ENCODE data around the gene KLHL22.
"Not testable (repeated sequence)": the region's sequence is repeated elsewhere in the genome, so short reads cannot be mapped to it uniquely, and the experiment has no call there.

KLHL22 gene

DNA sequence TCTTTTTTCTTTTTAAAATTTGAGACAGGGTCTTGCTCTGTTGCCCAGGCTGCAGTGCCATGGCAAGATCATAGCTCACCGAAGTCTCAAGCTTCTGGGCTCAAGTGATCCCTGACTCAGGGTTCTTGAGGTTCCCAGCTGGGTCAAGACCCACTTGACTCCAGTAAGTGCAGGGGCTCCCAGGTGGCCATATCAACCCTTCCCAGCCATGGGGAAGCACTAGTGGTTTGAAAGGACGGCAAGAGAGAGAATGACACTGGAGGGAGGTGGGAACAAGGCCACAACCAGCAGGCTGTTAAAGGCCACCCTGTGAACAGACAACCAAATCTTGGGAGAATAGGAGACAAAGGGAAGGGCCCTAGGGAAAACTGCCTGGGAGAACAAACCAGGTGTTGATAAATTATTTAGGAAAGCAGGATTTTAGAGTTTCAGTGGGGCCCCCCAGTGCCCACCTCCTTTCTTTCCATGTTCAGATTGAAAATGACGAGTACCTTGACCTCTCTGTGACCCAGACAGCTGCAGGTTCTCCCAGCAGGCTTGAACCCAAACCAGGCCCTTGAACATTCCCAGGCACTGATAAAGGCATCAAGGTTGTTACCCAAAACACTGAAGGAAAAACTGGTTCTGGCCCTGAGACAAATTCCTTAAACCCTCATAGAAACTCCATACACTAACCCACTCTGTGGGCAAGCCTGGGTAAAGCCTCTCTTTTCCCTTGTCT, 28.8 kb downstream of the KLHL22 start:
- DNase-seq: no peak

DNA sequence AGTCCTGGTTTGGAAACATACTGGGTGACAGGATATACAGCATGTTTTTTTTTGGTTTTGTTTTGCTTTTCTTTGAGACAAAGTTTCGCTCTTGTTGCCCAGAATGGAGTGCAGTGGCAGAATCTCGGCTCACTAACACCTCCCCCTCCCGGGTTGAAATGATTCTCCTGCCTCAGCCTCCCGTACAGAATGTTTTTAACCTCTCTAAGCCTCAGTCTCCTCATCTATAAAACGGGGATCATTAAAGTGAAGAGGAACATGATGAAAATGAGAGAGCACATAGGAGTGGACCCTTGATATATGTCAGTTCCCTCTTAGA, 29.9 kb downstream of the KLHL22 start:
- no peak for DNase-seq

GRCh38 chr22:20464912-20465758, 30.5 kb downstream of the KLHL22 start:
- no peak for DNase-seq

DNA sequence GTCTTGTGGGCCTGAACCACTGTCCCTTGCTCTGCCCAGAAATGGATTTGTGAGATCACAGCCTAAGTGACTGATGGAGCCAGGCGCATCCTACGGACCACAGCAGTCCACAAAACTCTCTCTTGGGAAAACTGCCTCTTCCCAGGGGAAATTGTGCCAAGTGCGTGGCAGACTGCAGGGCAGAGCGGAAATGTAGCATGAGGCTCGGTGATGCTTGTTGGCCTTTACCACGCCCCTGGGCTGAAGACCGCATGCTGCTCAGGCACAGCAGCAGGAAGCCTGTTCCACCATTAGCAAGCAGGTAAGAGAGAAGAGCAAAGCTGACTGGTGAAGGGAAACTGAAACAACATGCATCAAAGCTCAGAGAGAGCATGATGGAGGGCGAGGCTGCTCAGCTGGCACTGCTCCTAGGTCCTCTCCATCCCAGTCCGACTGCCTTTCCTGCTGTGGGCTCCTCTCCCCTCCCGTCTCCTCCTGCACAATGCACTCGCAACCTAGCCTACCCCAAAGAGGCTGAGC, 31.4 kb downstream of the KLHL22 start:
- peak; percentile 42 for DNase-seq

GRCh38 chr22:20463324-20464095, 32.1 kb downstream of the KLHL22 start:
- DNase-seq: no peak

DNA sequence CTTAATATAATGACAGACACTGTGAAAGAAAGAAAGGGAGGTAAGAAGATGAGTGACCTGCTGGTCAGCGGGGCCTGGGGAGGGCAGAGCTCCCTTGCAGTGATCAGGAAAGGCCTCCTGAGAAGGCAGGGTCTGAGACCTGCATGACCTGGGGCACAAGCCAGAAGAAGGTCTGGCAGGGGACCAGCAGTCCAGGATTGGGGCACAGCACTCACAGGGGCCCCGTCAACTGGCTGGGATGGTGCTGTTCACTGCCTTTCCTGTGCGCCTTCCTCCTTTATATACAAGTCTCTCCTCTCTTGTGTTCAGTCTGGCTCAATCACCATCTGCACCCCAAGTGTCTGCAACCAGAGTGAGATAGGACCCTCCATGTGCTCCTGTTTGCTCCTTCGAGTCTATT, 35.7 kb downstream of the KLHL22 start:
- DNase-seq: no peak

- DNase-seq: no peak
Measured at GRCh38 chr22:20459152-20459542, 36.4 kb downstream of the KLHL22 start.

- DNase-seq: no peak
Measured at GRCh38 chr22:20458530-20459151, 37.0 kb downstream of the KLHL22 start.

DNA sequence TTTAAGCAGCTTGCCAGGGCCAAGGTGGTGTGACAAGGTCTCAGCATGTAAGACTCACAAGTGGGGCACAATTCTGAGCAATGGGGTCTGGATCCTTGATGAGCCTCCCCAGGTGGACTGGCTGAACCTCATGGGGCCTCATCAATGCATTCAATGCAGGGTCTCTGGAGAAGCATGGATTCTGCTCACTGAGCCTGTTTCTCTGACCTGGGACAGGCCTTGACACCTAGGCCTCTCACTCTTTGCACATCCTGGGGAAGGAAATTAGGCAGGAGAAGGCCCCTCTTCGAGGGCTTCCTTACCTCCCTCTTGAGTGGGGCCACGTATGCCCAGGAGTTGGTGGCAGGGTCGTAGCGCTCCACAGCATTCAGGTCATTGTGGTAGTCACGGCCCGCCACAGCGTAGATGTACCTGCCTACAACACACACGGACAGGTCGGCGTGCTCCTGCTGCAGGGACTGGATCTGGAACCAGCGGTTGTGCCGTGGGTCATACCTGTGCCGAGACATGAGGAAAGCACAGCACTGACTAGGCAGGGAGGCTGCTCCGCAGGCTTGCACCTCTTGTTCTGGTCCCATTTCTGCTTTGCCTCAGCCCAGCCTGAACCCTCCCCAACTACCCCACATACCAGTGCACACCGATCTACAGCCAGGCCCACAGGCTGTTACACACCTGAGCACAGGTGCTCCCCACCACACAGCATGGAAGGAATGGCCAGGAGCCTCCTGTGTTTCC, 37.9 kb downstream of the KLHL22 start:
- DNase-seq: no peak

GRCh38 chr22:20456722-20457076, 38.9 kb downstream of the KLHL22 start:
- DNase-seq: no peak

DNA sequence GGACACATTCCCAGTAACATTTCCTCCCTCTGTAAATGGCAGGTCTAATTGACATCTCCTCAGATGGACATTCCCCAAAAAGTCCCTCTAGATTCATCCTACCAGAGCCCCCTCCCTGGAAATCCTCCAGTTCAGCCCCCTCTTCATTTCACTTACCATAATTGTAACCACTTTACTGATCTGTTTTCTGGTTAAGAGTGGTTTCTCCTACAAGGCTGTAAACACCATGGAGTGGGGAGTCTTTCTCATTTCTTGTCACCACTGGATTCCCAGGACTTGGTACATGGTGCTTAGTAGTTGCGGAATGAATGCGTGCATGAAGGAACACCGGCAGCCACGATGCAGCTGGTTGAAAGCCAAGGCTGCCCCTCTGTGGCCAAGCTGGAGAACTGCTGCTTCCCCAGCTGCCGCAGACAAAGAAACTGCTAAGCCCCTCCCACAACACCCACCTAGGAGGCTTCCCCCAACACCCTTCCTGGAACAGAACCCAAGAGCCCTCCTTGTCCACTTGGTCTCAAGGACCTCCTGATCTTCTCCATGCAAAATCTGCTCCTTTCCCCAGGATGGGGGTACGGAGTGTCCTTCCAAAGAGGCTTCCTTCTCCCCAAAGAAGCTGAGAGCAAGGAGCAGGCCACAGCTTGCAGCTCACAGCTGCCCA, 39.4 kb downstream of the KLHL22 start:
- DNase-seq: peak; percentile 65

DNA sequence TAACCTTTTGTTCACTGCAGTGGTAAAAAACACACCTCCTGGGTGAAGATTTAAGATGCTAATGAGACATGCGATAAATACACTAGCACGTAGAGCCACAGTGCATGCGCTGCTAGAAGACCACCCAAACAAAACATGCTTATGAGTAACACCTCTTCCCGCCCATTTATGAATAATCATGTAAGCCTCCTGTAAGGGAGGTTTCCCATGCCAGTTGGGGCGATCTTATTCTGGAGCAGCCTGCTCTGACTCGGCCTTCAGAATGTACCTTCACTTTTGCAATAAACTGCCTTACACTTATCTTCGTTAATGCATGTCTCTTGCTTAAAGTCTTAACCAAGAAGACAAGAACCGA, 39.9 kb downstream of the KLHL22 start:
- no peak for DNase-seq

DNA sequence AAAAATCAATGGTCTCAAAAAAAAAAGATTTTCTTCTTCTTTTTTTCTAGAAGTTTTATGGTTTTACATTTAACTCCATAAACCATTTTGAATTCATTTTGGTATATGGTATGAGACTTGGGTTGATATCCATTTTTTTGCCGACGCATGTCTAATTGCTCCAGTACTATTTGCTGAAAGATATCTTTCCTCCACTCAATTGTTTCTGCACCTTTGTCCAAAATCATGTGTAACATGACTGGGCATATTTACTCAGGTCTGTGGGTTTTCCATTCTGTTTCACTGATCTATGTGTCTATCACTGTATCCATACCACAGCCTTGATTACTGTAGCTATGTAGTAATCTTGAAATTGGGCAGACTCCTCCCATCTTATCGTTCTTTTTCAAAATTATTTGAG, 42.4 kb downstream of the KLHL22 start:
- no peak for DNase-seq

GRCh38 chr22:20451920-20452319, 43.7 kb downstream of the KLHL22 start:
- DNase-seq: no peak

- not testable (repeated sequence) for DNase-seq
Measured at GRCh38 chr22:20451129-20451778, 44.3 kb downstream of the KLHL22 start.

DNA sequence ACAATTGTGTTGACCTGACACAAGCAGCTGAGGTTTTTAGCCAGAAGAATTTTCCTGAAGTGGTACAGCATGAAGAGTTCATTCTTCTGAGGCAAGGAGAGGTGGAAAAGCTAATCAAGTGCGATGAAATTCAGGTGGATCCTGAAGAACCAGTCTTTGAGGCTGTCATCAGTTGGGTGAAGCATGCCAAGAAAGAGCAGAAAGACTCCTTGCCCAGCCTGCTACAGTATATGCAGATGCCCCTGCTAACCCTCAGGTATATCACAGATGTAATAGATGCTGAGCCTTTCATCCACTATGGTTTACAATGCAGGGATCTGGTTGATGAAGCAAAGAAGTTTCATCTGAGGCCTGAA, 45.1 kb downstream of the KLHL22 start:
- DNase-seq: no peak

DNA sequence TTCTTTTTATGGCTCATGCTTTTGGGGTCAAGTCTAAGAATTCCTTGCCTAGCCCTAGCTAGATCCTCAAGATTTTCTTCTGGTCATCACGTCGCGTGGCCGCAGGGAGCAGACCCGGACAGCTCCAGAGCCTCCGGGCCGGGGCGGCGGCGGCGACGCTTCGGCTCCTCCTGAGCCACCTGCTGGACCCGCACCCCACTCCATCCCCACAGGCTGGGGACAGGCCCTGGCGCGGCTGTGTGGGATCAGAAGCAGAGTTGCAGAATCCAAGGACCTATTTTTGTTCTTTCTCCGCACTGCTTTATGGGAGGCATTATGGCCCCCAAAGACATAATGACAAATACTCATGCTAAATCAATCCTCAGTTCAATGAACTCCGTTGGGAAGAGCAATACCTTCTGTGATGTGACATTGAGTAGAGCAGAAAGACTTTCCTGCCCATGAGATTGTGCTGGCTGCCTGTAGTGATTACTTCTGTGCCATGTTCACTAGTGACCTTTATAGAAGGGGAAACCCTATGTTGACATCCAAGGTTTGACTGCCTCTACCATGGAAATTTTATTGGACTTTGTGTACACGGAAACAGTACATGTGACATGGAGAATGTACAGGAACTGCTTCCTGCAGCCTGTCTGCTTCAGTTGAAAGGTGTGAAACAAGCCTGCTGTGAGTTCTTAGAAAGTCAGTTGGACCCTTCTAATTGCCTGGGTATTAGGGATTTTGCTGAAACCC, 45.6 kb downstream of the KLHL22 start:
- DNase-seq: no peak

- no peak for DNase-seq
Measured at GRCh38 chr22:20448630-20449029, 47.0 kb downstream of the KLHL22 start.

- no peak for DNase-seq
Measured at GRCh38 chr22:20446383-20446970, 49.1 kb downstream of the KLHL22 start.

GRCh38 chr22:20444325-20444724, 51.3 kb downstream of the KLHL22 start:
- no peak for DNase-seq

Measured in activated CD4-positive, alpha-beta T cell treated with anti-CD3 and anti-CD28 coated beads for 1 hour (primary cell).